MCF 10A (cell line): ENCODE measurements around the gene ABCG4. TPM values are rescaled to one million over a fixed set of nuclear protein-coding genes. Genes with fewer than 3 reads are reported as not detected.

ENCODE experiments used
- BruUV-seq: library from RNA; stranded (reverse); fragments of 400-500 nt; replicated peaks from 2 replicates; lab custom pipeline; 2021; lab: Mats Ljungman, UMichigan
- CTCF ChIA-PET: fragments of 300-600 bp; sonication (Branson Sonifier 250); formaldehyde crosslinking; extraction: SDS; loops from one replicate; lab custom pipeline; 2021; ENCODE audit warnings: antibody characterized with exemption, inconsistent platforms; lab: Yijun Ruan, JAX
- POLR2A ChIA-PET: fragments of 300-600, 350-650 bp; sonication (Branson Sonifier 250); formaldehyde crosslinking; extraction: SDS; loops from one replicate; lab custom pipeline; 2020; ENCODE audit warnings: antibody characterized with exemption, inconsistent platforms; lab: Yijun Ruan, JAX
- DNase-seq: peaks from one replicate; pipeline ENCODE4 v3.0.0-alpha.2; 2018; ENCODE audit not compliant: unreplicated experiment
- H3K27ac Mint-ChIP-seq: one replicate; pipeline ENCODE4 v1.8.0; 2022; ENCODE audit warnings: mild to moderate bottlenecking, low read depth, mixed read lengths; ENCODE audit not compliant: unreplicated experiment
- H3K27me3 Mint-ChIP-seq: one replicate; pipeline ENCODE4 v1.8.0; 2022; ENCODE audit warnings: mixed read lengths; ENCODE audit not compliant: insufficient read depth, unreplicated experiment
- H3K36me3 Mint-ChIP-seq: one replicate; pipeline ENCODE4 v1.8.0; 2022; ENCODE audit warnings: mild to moderate bottlenecking, moderate library complexity, mixed read lengths; ENCODE audit not compliant: insufficient read depth, unreplicated experiment
- H3K4me1 Mint-ChIP-seq: one replicate; pipeline ENCODE4 v1.8.0; 2022; ENCODE audit warnings: mixed read lengths; ENCODE audit not compliant: insufficient read depth, unreplicated experiment
- H3K4me3 Mint-ChIP-seq: one replicate; pipeline ENCODE4 v1.8.0; 2022; ENCODE audit warnings: mild to moderate bottlenecking, moderate library complexity, mixed read lengths; ENCODE audit not compliant: unreplicated experiment
- H3K9me3 Mint-ChIP-seq: one replicate; pipeline ENCODE4 v1.8.0; 2022; ENCODE audit warnings: mixed read lengths; ENCODE audit not compliant: unreplicated experiment
- CTCF ChIP-seq: fragments of 200-600 bp; IDR thresholded peaks from one replicate; pipeline ENCODE4 v1.8.0; 2022; ENCODE audit warnings: antibody characterized with exemption, mild to moderate bottlenecking; ENCODE audit not compliant: unreplicated experiment
- intact Hi-C: fragments of 100-400 bp; cut with micrococcal nuclease; formaldehyde crosslinking; loops from 2 replicates; pipeline ENCODE4 v1.14.1; 2022
- total RNA-seq: library from RNA; stranded (reverse); gene quantifications from 2 replicates; pipeline ENCODE4 v1.2.3, GENCODE V29; 2022

The ABCG4 gene
- total RNA-seq, 1 experiment from 2014 or later: not detected

GRCh38 chr11:119193001-119193400 is 44.1 kb downstream of the ABCG4 start:
- intact Hi-C loops: loop anchor here (10.0 kb wide), 1 partner anchor 128 kb away; the partner anchor contains the start of gene VPS11
- no peak overlapping the region for H3K4me3 Mint-ChIP-seq
- DNase-seq: no peak
- no peaks in the 10 kb centered on the region for H3K27me3 Mint-ChIP-seq
- BruUV-seq: no TSS peak
- no peak for TF ChIP-seq CTCF
- no peak overlapping the region for H3K27ac Mint-ChIP-seq
- no peaks in the 10 kb centered on the region for H3K36me3 Mint-ChIP-seq
- POLR2A ChIA-PET: interaction anchor here (1.1 to 1.3 kb wide), 2 partner anchors 73 to 125 kb away, joined by 3 read pairs; partner anchors contain the start of gene VPS11
- CTCF ChIA-PET: interaction anchor here (0.6 to 1.2 kb wide), 3 partner anchors 12 to 48 kb away, joined by 3 to 4 read pairs (median 3); no protein-coding TSS in a partner anchor
- H3K4me1 Mint-ChIP-seq: peaks cover 13% of the 10 kb centered on the region
- no peaks in the 10 kb centered on the region for H3K9me3 Mint-ChIP-seq

GRCh38 chr11:119193626-119194025 is 44.8 kb downstream of the ABCG4 start:
- no peak overlapping the region for H3K4me3 Mint-ChIP-seq
- no peak for DNase-seq
- H3K9me3 Mint-ChIP-seq: no peaks in the 10 kb centered on the region
- BruUV-seq: no TSS peak
- no peak for TF ChIP-seq CTCF
- ChIA-PET CTCF (interaction anchor here (0.7 kb wide), 1 partner anchor 45 kb away, joined by 3 read pairs; no protein-coding TSS in a partner anchor), POLR2A (no interaction called here)
- intact Hi-C loops: loop anchor here (10.0 kb wide), 1 partner anchor 129 kb away; the partner anchor contains the start of gene VPS11
- H3K4me1 Mint-ChIP-seq: peaks cover 13% of the 10 kb centered on the region
- no peaks in the 10 kb centered on the region for H3K36me3 Mint-ChIP-seq
- H3K27me3 Mint-ChIP-seq: no peaks in the 10 kb centered on the region
- no peak overlapping the region for H3K27ac Mint-ChIP-seq

DNA sequence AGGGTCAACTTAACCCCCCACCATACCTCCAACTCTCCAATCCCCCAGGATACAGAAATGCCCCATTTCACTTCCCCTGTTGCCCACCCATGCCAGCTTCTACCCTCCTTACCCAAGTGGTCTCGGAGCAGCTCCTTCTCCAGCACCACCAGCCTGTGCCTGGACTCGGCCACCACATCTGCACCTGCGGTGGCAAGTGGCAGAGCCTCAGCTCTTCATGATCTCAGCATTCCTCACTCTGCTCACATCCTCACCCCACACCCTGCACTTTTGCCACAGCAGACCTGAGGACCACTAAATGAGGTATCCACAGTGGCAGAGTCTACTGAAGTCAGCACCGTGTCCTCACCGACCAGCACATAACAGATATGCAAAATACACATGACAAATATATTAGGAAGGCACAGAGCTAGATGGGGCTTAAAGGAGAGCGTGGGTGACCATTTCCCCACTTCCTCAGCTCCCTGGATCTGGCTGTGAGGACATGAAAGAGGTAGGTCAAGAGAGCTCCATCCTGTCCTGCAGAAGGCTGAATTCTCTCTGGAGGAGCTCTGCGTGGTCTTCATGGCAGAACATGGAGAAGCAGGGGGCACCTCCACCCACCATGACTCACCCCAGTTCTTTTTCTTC is 46.1 kb downstream of the ABCG4 start:
- no peak for TF ChIP-seq CTCF
- H3K27ac Mint-ChIP-seq: no peak overlapping the region
- no peaks in the 10 kb centered on the region for H3K9me3 Mint-ChIP-seq
- DNase-seq: no peak
- ChIA-PET POLR2A (interaction anchor here (0.8 to 1.0 kb wide), 2 partner anchors 88 to 156 kb away, joined by 3 read pairs; partner anchors contain the start of gene C2CD2L), CTCF (interaction anchor here (0.6 to 4.8 kb wide), 9 partner anchors 22 to 280 kb away, joined by 3 to 43 read pairs (median 4); partner anchors contain the start of gene NLRX1)
- H3K27me3 Mint-ChIP-seq: no peaks in the 10 kb centered on the region
- H3K36me3 Mint-ChIP-seq: no peaks in the 10 kb centered on the region
- intact Hi-C loops: loop anchor here (5.0 to 10.0 kb wide), 2 partner anchors 130 to 178 kb away; partner anchors contain the start of genes RPS25, TRAPPC4 and VPS11
- BruUV-seq: no TSS peak
- H3K4me1 Mint-ChIP-seq: peaks cover 6% of the 10 kb centered on the region
- H3K4me3 Mint-ChIP-seq: no peak overlapping the region

- Mint-ChIP-seq H3K9me3 (no peaks in the 10 kb centered on the region), H3K4me1 (peaks cover 6% of the 10 kb centered on the region), H3K36me3 (no peaks in the 10 kb centered on the region), H3K27me3 (no peaks in the 10 kb centered on the region), H3K4me3 (no peak overlapping the region), H3K27ac (no peak overlapping the region)
- BruUV-seq: no TSS peak
- ChIA-PET CTCF (interaction anchor here (0.5 to 4.8 kb wide), 24 partner anchors 13 to 317 kb away, joined by 3 to 43 read pairs (median 6); partner anchors contain the start of genes ABCG4, C2CD2L, HINFP and NLRX1), POLR2A (interaction anchor here (0.8 to 1.8 kb wide), 8 partner anchors 26 to 154 kb away, joined by 3 to 7 read pairs (median 4); partner anchors contain the start of gene C2CD2L)
- intact Hi-C loops: loop anchor here (2.0 to 10.0 kb wide), 3 partner anchors 27 to 178 kb away; partner anchors contain the start of genes NLRX1, RPS25, TRAPPC4 and VPS11
- peak; percentile 50 for DNase-seq
- TF ChIP-seq CTCF: no peak
Measured at GRCh38 chr11:119195680-119196079, 46.8 kb downstream of the ABCG4 start.
